Endothelial cell (in vitro differentiated cells): ENCODE results near the gene CNTNAP5. TPM values are rescaled to one million over a fixed set of nuclear protein-coding genes. Genes with fewer than 3 reads are reported as not detected.

ENCODE experiments used
- DNase-seq: peaks from one replicate; pipeline ENCODE4 v3.0.0; 2021; ENCODE audit warnings: low spot score
- H3K27ac Mint-ChIP-seq: one replicate; pipeline ENCODE4 v1.8.0; 2021; ENCODE audit warnings: mixed read lengths, inconsistent platforms; ENCODE audit not compliant: unreplicated experiment
- H3K27me3 Mint-ChIP-seq: one replicate; pipeline ENCODE4 v1.8.0; 2021; ENCODE audit warnings: mild to moderate bottlenecking, moderate library complexity, mixed read lengths, inconsistent platforms; ENCODE audit not compliant: unreplicated experiment
- H3K36me3 Mint-ChIP-seq: one replicate; pipeline ENCODE4 v1.8.0; 2021; ENCODE audit warnings: mild to moderate bottlenecking, low read depth, mixed read lengths, inconsistent platforms; ENCODE audit not compliant: unreplicated experiment
- H3K4me1 Mint-ChIP-seq: one replicate; pipeline ENCODE4 v1.8.0; 2021; ENCODE audit warnings: mild to moderate bottlenecking, mixed read lengths, inconsistent platforms; ENCODE audit not compliant: unreplicated experiment
- H3K4me3 Mint-ChIP-seq: one replicate; pipeline ENCODE4 v1.8.0; 2021; ENCODE audit warnings: mild to moderate bottlenecking, mixed read lengths, inconsistent platforms; ENCODE audit not compliant: unreplicated experiment
- H3K9me3 Mint-ChIP-seq: one replicate; pipeline ENCODE4 v1.8.0; 2021; ENCODE audit warnings: mixed read lengths, inconsistent platforms; ENCODE audit not compliant: unreplicated experiment
- CTCF ChIP-seq: fragments of 200-600 bp; sonication (generic); IDR thresholded peaks from one replicate; pipeline ENCODE4 v1.5.0; 2021; ENCODE audit warnings: antibody characterized with exemption; ENCODE audit not compliant: unreplicated experiment
- total RNA-seq: library from RNA; stranded (reverse); fragmentation: NEBNext Ultra II Directional; extraction: Animal tissue kit (Norgen Biotek cat#: 25700); gene quantifications from one replicate; pipeline ENCODE4 v1.2.1, GENCODE V29; 2021; ENCODE audit not compliant: unreplicated experiment

CNTNAP5 gene
- total RNA-seq, 1 donor from 2014 or later: 5.0 TPM

- Mint-ChIP-seq H3K4me1 (peaks cover 3% of the 10 kb centered on the region), H3K9me3 (no peaks in the 10 kb centered on the region), H3K27ac (no peak overlapping the region), H3K36me3 (no peaks in the 10 kb centered on the region), H3K27me3 (no peaks in the 10 kb centered on the region), H3K4me3 (no peak overlapping the region)
- no peak for DNase-seq
- no peak for TF ChIP-seq CTCF
Measured at GRCh38 chr2:124883595-124883994, 858.5 kb downstream of the CNTNAP5 start.

GRCh38 chr2:124884315-124884714, 859.2 kb downstream of the CNTNAP5 start:
- peaks cover 3% of the 10 kb centered on the region for H3K4me1 Mint-ChIP-seq
- H3K27me3 Mint-ChIP-seq: no peaks in the 10 kb centered on the region
- DNase-seq: no peak
- H3K27ac Mint-ChIP-seq: no peak overlapping the region
- H3K36me3 Mint-ChIP-seq: no peaks in the 10 kb centered on the region
- H3K9me3 Mint-ChIP-seq: no peaks in the 10 kb centered on the region
- TF ChIP-seq CTCF: no peak
- H3K4me3 Mint-ChIP-seq: no peak overlapping the region

- no peaks in the 10 kb centered on the region for H3K9me3 Mint-ChIP-seq
- H3K4me3 Mint-ChIP-seq: no peak overlapping the region
- no peaks in the 10 kb centered on the region for H3K27me3 Mint-ChIP-seq
- no peaks in the 10 kb centered on the region for H3K36me3 Mint-ChIP-seq
- no peaks in the 10 kb centered on the region for H3K4me1 Mint-ChIP-seq
- DNase-seq: no peak
- TF ChIP-seq CTCF: no peak
- no peak overlapping the region for H3K27ac Mint-ChIP-seq
Measured at GRCh38 chr2:124886216-124886615, 861.1 kb downstream of the CNTNAP5 start.

- no peaks in the 10 kb centered on the region for H3K27me3 Mint-ChIP-seq
- no peak overlapping the region for H3K4me3 Mint-ChIP-seq
- H3K9me3 Mint-ChIP-seq: no peaks in the 10 kb centered on the region
- no peaks in the 10 kb centered on the region for H3K4me1 Mint-ChIP-seq
- TF ChIP-seq CTCF: no peak
- H3K27ac Mint-ChIP-seq: no peak overlapping the region
- no peaks in the 10 kb centered on the region for H3K36me3 Mint-ChIP-seq
- DNase-seq: no peak
Measured at GRCh38 chr2:124887466-124887865, 862.4 kb downstream of the CNTNAP5 start.

GRCh38 chr2:124888431-124888830, 863.3 kb downstream of the CNTNAP5 start:
- Mint-ChIP-seq H3K36me3 (no peaks in the 10 kb centered on the region), H3K27me3 (no peaks in the 10 kb centered on the region), H3K9me3 (no peaks in the 10 kb centered on the region), H3K4me3 (no peak overlapping the region), H3K4me1 (no peaks in the 10 kb centered on the region), H3K27ac (no peak overlapping the region)
- no peak for DNase-seq
- no peak for TF ChIP-seq CTCF
